ENCODE measurements around the gene TSPAN4. TPM values are rescaled to one million over a fixed set of nuclear protein-coding genes. Genes with fewer than 3 reads are reported as not detected.
A peak's percentile ranks its signal among the peaks of the same experiment; 100 is the strongest.

TSPAN4 gene
- total and polyA plus RNA-seq, 12 donors: 22.2 to 66.5 (median 29.5) TPM

- ATAC-seq (no peak), DNase-seq (no peak)
- no peak overlapping the region for H3K27ac ChIP-seq
- no peak for TF ChIP-seq CTCF (IDR thresholded peaks at IDR 0.05)
- H3K4me1 ChIP-seq: no peaks in the 10 kb centered on the region
- intact Hi-C loops (cut with DNase I): no loop called here
- H3K27me3 ChIP-seq: no peaks in the 10 kb centered on the region
- 89 to 95% methylated on average over 11 to 14 of the region's 14 CpGs for WGBS, 2 donors
- peaks cover 0 to 66% (median 0%) of the 10 kb centered on the region in 9 donors for H3K36me3 ChIP-seq
- no peaks in the 10 kb centered on the region for H3K9me3 ChIP-seq
- no peak overlapping the region for H3K4me3 ChIP-seq
Observed at GRCh38 chr11:882596-882995, 39.9 kb downstream of the TSPAN4 start.

- H3K4me3 ChIP-seq: no peak overlapping the region
- peaks cover 0 to 76% (median 0%) of the 10 kb centered on the region in 9 donors for H3K36me3 ChIP-seq
- intact Hi-C loops (cut with DNase I): no loop called here
Observed at GRCh38 chr11:883527-883926, 40.9 kb downstream of the TSPAN4 start.

GRCh38 chr11:884578-885070, 42.0 kb downstream of the TSPAN4 start:
- TF ChIP-seq CTCF (IDR thresholded peaks at IDR 0.05): no peak
- intact Hi-C loops (cut with DNase I): no loop called here
- H3K4me3 ChIP-seq: no peak overlapping the region
- WGBS, 2 donors: 87 to 88% methylated on average over 16 of the region's 16 CpGs
- no peaks in the 10 kb centered on the region for H3K27me3 ChIP-seq
- ATAC-seq (no peak), DNase-seq (no peak)
- H3K4me1 ChIP-seq: no peaks in the 10 kb centered on the region
- H3K27ac ChIP-seq: no peak overlapping the region
- H3K36me3 ChIP-seq: peaks cover 0 to 71% (median 0%) of the 10 kb centered on the region in 9 donors
- H3K9me3 ChIP-seq: no peaks in the 10 kb centered on the region

More at GRCh38 chr11:883527-883926, 40.9 kb downstream of the TSPAN4 start:
- no peak for TF ChIP-seq CTCF (IDR thresholded peaks at IDR 0.05)
- no peaks in the 10 kb centered on the region for H3K4me1 ChIP-seq
- DNase-seq (no peak), ATAC-seq (peak in 1 of 8 donors; percentile 14)
- no peaks in the 10 kb centered on the region for H3K9me3 ChIP-seq
- 88 to 90% methylated on average over 10 of the region's 10 CpGs for WGBS, 2 donors
- no peaks in the 10 kb centered on the region for H3K27me3 ChIP-seq
- H3K27ac ChIP-seq: no peak overlapping the region

- Histone ChIP-seq H3K36me3 (peaks cover 0 to 60% (median 0%) of the 10 kb centered on the region in 9 donors), H3K4me1 (no peaks in the 10 kb centered on the region), H3K9me3 (no peaks in the 10 kb centered on the region), H3K4me3 (no peak overlapping the region), H3K27ac (no peak overlapping the region), H3K27me3 (no peaks in the 10 kb centered on the region)
- TF ChIP-seq CTCF (IDR thresholded peaks at IDR 0.05): no peak
- DNase-seq (no peak), ATAC-seq (no peak)
- 95% methylated on average over 17 of the region's 17 CpGs for WGBS, 2 donors
- intact Hi-C loops (cut with DNase I): no loop called here
Observed at GRCh38 chr11:886568-886967, 43.9 kb downstream of the TSPAN4 start.

All from heart right ventricle (tissue), 16 donors.